Skeletal muscle satellite cell (primary cell): Measurements from ENCODE around the gene AKR1E2. TPM values are rescaled to one million over a fixed set of nuclear protein-coding genes. Genes with fewer than 3 reads are reported as not detected.

ENCODE experiments used
- H3K27me3 ChIP-seq: 2 replicates; pipeline ENCODE4 v1.7.0; 2013; ENCODE audit warnings: low read length; ENCODE audit not compliant: control insufficient read depth, insufficient read depth
- H3K36me3 ChIP-seq: 2 replicates; pipeline ENCODE4 v1.7.0; 2013; ENCODE audit warnings: mild to moderate bottlenecking, control low read depth, low read length; ENCODE audit not compliant: insufficient read depth
- H3K4me1 ChIP-seq: 2 replicates; pipeline ENCODE4 v1.7.0; 2013; ENCODE audit warnings: low read length; ENCODE audit not compliant: control insufficient read depth, insufficient read depth
- H3K4me2 ChIP-seq: 2 replicates; pipeline ENCODE4 v1.7.0; 2013; ENCODE audit warnings: mild to moderate bottlenecking, low read length
- H3K4me3 ChIP-seq: 2 replicates; pipeline ENCODE4 v1.7.0; 2013; ENCODE audit warnings: low read length
- H3K9ac ChIP-seq: 2 replicates; pipeline ENCODE4 v1.7.0; 2013; ENCODE audit warnings: mild to moderate bottlenecking, low read depth, low read length, moderate library complexity
- H3K9me3 ChIP-seq: replicated peaks from 2 replicates; pipeline ENCODE4 v1.7.0; 2013; ENCODE audit warnings: mild to moderate bottlenecking, control low read depth, low read length
- total RNA-seq: library from RNA; depleted of rRNA; stranded (reverse); fragments of >200 nt; gene quantifications from 2 replicates; pipeline ENCODE4 v1.2.3, GENCODE V29; 2012; rRNA removed

Gene AKR1E2
- total RNA-seq = 1.0 and 4.2 TPM in 2 replicates

GRCh38 chr10:4825868-4826791, at the start of gene AKR1E2:
Gene AKR1E2, plus strand, starts transcription at chr10:4826207. Its CDS starts 118 bp downstream, at chr10:4826325.
- Histone ChIP-seq H3K4me2 (peak within 1 kb of the TSS; percentile 87), H3K4me1 (peaks cover 18% of the 10 kb centered on the region), H3K36me3 (no peaks in the 10 kb centered on the region), H3K9me3 (no peaks in the 10 kb centered on the region), H3K27me3 (no peaks in the 10 kb centered on the region), H3K4me3 (peak within 1 kb of the TSS; percentile 74), H3K9ac (peak within 1 kb of the TSS; percentile 82)

GRCh38 chr10:4776234-4776638, 49.8 kb upstream of the AKR1E2 start:
- Histone ChIP-seq H3K27me3 (no peaks in the 10 kb centered on the region), H3K4me1 (peaks cover 55% of the 10 kb centered on the region), H3K4me2 (no peak overlapping the region), H3K4me3 (no peak overlapping the region), H3K9ac (peak overlapping the region; percentile 39), H3K36me3 (no peaks in the 10 kb centered on the region), H3K9me3 (no peaks in the 10 kb centered on the region)

DNA sequence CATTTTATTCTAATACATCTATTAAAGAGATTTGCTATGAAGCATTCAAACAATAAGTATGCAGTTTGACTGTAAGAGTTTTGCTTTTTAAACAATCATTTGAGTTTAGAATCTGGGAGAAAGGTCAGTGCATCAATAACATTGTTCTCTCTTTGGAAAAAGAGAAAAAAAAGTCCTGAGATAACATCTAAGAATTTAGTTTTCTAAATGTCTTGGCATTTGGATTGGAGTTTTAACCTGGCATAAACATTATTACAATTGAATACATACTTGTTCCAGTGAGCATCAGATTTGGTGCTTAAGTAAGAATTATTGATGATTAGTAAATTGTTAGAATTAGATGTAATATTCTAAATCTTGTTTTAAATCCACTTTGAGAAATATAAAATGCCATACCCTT, 47.2 kb upstream of the AKR1E2 start:
- no peak overlapping the region for H3K4me2 ChIP-seq
- H3K4me3 ChIP-seq = no peak overlapping the region
- H3K9me3 ChIP-seq = no peaks in the 10 kb centered on the region
- no peaks in the 10 kb centered on the region for H3K36me3 ChIP-seq
- H3K9ac ChIP-seq = no peak overlapping the region
- H3K27me3 ChIP-seq = no peaks in the 10 kb centered on the region
- H3K4me1 ChIP-seq = peaks cover 34% of the 10 kb centered on the region

- no peak overlapping the region for H3K4me2 ChIP-seq
- H3K9ac ChIP-seq = no peak overlapping the region
- peaks cover 34% of the 10 kb centered on the region for H3K4me1 ChIP-seq
- H3K9me3 ChIP-seq = no peaks in the 10 kb centered on the region
- H3K27me3 ChIP-seq = no peaks in the 10 kb centered on the region
- H3K4me3 ChIP-seq = no peak overlapping the region
- no peaks in the 10 kb centered on the region for H3K36me3 ChIP-seq
Measured at GRCh38 chr10:4780091-4780490, 45.9 kb upstream of the AKR1E2 start.

DNA sequence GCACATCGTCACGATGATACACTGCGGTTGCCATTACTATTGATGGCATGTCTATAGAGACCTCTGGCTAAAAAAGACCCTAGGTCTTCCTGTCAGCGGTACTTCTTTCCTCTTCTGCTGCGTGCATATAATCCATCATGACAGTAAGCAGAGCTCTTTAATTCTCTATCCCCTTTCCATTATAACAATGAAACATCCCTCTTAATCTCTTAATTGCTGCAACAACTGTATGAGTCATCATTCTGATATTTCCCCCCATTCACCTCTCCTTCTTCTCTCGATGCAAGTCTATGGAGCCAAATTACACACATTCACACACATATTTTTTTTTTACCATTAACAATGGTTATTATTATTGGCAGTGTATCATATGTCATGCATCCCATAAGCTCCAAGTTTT, 45.2 kb upstream of the AKR1E2 start:
- Histone ChIP-seq H3K9ac (no peak overlapping the region), H3K4me1 (peaks cover 28% of the 10 kb centered on the region), H3K9me3 (peaks cover 5% of the 10 kb centered on the region), H3K4me3 (no peak overlapping the region), H3K4me2 (peak overlapping the region; percentile 14), H3K27me3 (no peaks in the 10 kb centered on the region), H3K36me3 (no peaks in the 10 kb centered on the region)

DNA sequence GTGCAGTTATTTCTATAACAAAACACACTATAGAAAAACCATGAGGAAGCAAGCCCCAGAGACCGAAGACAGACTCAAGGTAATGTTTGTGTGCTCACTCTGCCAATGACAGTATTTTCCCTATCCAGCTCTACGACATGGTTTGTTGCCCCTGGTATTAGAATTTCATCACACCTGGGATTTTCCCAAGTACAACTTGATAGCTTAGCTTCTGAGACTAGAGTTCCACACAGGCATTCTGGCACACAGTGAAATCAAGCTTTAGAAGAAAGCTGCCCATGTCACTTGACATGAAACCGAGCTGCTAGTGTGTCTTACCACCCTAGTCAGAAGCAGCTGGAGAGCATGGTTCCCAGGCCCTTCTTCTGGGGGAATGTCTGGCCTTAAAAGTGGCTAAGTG, 44.1 kb upstream of the AKR1E2 start:
- H3K9me3 ChIP-seq = peaks cover 5% of the 10 kb centered on the region
- H3K4me3 ChIP-seq = no peak overlapping the region
- peaks cover 18% of the 10 kb centered on the region for H3K4me1 ChIP-seq
- H3K27me3 ChIP-seq = no peaks in the 10 kb centered on the region
- H3K9ac ChIP-seq = no peak overlapping the region
- H3K4me2 ChIP-seq = no peak overlapping the region
- no peaks in the 10 kb centered on the region for H3K36me3 ChIP-seq

DNA sequence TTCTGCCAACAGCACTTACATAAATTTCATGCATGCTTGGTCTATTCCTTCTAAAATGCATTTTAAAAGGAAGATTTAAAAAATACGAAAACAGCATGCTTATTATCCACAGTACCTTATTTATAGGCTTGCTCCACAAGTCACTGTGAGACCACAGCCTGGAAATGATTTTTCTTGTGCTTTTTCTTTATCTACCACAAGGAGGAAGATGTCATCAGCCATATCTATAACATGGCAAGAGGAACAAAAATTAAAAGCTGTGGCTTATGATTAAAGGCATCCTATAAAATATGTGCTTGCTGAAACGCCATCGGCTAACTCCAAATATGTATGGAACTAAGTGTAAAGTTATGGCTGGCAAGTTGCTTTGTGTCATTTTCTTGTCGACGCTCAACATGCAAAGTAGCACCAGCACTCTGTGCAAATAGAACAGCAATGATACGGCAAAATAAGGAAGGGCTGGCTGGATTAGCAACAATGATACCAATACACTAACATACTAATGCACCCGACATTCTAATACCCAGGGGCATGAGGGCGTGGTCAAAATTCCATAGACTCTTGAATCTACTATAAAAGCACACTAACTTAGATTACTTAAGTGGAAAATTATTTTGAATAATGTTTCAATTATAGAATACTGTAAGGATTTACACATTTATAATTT, 41.2 kb upstream of the AKR1E2 start:
- Histone ChIP-seq H3K4me1 (peaks cover 29% of the 10 kb centered on the region), H3K4me3 (no peak overlapping the region), H3K36me3 (no peaks in the 10 kb centered on the region), H3K27me3 (no peaks in the 10 kb centered on the region), H3K9me3 (peaks cover 5% of the 10 kb centered on the region), H3K9ac (no peak overlapping the region), H3K4me2 (no peak overlapping the region)

DNA sequence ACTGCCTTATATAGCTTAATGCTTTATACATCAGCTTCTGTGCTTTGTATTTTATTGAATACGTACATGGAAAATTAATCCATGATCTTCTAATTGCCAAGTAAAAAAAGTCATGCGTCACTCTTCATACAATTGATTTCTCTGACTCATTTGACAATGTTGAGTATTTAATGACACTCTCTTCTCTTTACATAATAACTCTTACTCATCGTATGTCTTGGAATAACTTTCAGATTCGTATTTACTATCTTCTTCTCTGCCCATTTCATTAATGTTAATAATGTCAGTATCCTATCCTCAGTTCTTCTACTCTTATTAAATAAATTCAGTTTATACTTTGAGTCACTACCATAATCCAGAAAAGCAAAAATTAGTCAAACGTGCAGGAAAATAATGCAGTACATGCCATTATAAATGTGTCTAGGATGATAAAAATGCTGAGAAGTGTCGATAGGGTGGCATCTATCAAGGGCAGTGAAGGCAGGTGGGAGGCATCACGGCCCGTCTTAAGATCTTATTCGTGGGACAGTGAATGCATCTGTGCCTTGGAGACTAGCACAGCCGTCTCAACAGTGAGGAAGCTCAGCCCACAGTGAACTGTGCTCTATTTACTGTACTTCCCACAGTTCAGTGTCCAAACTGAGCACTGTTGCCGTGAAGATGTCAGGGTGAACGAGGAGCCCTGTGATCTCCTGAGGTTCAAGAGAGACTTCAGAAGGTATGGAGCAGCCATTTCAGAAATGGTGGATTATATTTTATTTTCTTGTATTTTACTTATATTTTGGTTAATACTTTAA, 39.8 kb upstream of the AKR1E2 start:
- H3K36me3 ChIP-seq = no peaks in the 10 kb centered on the region
- peaks cover 23% of the 10 kb centered on the region for H3K4me1 ChIP-seq
- no peak overlapping the region for H3K9ac ChIP-seq
- H3K27me3 ChIP-seq = no peaks in the 10 kb centered on the region
- H3K4me2 ChIP-seq = no peak overlapping the region
- peaks cover 5% of the 10 kb centered on the region for H3K9me3 ChIP-seq
- no peak overlapping the region for H3K4me3 ChIP-seq

- Histone ChIP-seq H3K9ac (no peak overlapping the region), H3K4me1 (peaks cover 23% of the 10 kb centered on the region), H3K36me3 (no peaks in the 10 kb centered on the region), H3K4me2 (no peak overlapping the region), H3K9me3 (peaks cover 5% of the 10 kb centered on the region), H3K27me3 (no peaks in the 10 kb centered on the region), H3K4me3 (no peak overlapping the region)
Measured at GRCh38 chr10:4790045-4790444, 36.0 kb upstream of the AKR1E2 start.

DNA sequence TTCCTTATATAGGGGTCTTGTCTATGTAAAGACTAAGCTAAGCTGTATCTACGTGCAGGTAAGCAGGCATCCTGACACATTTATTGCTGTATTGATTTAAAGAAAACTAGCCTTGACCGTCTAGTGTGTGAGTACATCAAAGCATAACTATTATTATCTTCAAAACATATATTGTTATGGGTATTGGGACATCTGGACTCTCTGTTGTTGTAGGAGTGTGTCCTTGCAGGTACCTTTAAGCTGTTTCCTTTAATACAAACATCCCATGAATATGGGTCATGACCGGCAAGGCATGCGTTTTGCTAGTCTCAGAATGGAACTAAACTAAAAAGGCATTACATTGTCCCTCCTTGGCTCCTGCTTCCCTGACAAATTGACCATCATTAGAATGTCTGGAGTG, 35.1 kb upstream of the AKR1E2 start:
- H3K4me1 ChIP-seq = peaks cover 23% of the 10 kb centered on the region
- H3K9me3 ChIP-seq = no peaks in the 10 kb centered on the region
- H3K9ac ChIP-seq = no peak overlapping the region
- H3K36me3 ChIP-seq = no peaks in the 10 kb centered on the region
- no peak overlapping the region for H3K4me2 ChIP-seq
- H3K27me3 ChIP-seq = no peaks in the 10 kb centered on the region
- no peak overlapping the region for H3K4me3 ChIP-seq

DNA sequence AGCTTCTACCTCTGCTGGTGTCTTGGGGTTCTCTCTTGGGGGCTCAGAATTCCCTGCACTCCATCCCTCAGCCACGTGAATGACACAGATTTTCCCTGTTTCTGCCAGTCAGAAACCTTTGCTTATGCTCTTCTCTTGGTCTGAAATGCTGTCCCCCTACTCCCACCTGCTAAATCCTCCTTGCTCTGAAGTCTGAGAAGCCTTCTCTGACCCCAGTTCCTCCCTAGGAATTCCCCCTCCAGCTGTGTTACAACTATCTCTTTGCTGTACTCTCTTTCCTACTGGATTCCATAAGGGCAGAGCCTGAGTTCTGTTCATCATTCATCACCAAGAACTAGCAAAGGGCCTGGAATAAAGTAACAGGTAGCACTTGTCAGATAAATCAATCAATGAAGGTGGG, 33.6 kb upstream of the AKR1E2 start:
- Histone ChIP-seq H3K9ac (no peak overlapping the region), H3K9me3 (no peaks in the 10 kb centered on the region), H3K4me2 (no peak overlapping the region), H3K27me3 (no peaks in the 10 kb centered on the region), H3K4me3 (no peak overlapping the region), H3K4me1 (peaks cover 20% of the 10 kb centered on the region), H3K36me3 (no peaks in the 10 kb centered on the region)
